CD4-positive, alpha-beta T cell treated with Interleukin-17A for 1 hour (primary cell): Measurements from ENCODE around the gene SPINT1.

Source experiments
- DNase-seq: peaks from one replicate; pipeline ENCODE4 v3.0.0-alpha.2; 2020

The SPINT1 gene

GRCh38 chr15:40863660-40864270, 19.9 kb downstream of the SPINT1 start:
- no peak for DNase-seq

DNA sequence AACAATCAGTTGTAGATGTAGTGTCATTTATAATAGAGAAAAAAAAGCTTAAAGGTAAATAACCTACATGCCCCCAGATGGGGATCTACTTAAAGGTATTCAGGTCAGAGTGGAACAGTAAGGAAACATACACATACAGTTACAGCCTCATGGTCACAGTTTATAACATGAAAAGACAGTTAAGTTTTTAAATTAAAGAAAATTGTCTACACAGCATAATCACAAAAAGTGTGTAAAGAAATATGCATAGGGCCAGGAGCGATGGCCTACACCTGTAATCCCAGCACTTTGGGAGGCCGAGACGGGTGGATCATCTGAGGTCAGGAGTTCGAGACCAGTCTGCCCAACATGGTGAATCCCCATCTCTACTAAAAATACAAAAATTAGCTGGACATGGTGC, 23.4 kb downstream of the SPINT1 start:
- no peak for DNase-seq

- no peak for DNase-seq
Measured at GRCh38 chr15:40869686-40870085, 25.8 kb downstream of the SPINT1 start.

DNA sequence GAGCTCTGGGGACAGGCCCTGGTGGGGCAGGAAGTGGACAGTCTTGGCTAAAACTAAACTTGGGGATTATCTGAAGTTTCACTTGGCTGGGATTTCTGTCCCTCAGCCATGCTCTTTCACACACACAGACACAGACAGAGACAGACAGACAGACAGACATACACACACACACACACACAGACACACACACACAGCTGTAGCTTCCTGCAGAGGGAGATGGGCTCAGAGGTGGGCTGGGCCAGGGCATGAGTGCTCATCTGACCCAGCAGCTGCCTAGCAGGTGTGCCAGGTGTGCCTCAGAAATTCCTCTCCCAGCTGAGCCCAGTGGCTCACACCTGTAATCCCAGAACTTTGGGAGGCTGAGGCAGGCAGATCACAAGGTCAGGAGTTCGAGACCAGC, 26.9 kb downstream of the SPINT1 start:
- DNase-seq, result no peak

- DNase-seq, result no peak
Measured at GRCh38 chr15:40871749-40872617, 28.1 kb downstream of the SPINT1 start.

DNA sequence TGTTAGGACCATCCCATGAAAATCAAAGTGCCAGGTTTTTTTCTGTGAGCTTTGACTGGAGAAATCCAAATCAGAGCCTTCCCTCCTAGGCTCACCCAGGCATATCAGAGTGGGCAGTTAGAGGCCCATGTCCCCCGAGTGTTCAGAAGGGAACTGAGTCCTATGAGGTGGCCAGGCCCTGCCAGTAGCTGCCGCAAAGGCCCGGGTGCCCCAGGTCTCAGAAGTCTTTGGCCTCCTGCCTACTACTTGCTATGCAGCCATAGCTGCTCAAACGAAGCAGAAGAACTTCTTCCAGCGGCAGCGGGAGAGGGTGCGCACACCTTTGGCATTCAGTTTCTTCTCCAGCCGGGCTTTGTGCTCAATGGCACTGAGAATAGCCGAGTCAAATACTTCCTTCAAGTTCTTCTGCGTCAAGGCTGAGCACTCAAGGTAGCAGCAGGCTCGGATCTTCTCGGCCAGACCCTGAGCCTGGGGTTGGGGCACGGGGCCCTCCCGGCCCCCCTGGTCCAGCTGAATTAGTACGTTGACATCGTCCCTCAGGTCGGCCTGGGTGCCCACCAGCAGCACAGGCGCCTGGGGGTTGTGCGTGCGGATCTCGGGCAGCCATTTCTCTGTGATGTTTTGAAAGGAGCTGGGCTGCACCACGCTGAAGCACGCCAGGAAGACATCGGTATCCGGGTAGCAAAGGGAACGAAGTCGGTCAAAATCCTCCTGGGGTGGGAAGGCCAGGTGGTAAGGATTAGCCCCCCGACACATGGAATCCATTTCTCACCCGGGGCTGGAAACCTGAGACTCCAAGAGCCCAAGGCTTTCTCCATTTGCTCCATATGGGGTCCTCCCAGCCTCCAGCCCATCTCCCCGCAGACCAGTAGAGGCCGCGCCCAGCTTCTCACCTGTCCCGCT, 29.2 kb downstream of the SPINT1 start:
- no peak for DNase-seq

- peak; percentile 46 for DNase-seq
Measured at GRCh38 chr15:40873694-40874561, 30.1 kb downstream of the SPINT1 start, which contains the start of gene RHOV. Gene RHOV, minus strand, starts transcription at chr15:40874234. Its CDS starts 95 bp downstream, at chr15:40874139.

DNA sequence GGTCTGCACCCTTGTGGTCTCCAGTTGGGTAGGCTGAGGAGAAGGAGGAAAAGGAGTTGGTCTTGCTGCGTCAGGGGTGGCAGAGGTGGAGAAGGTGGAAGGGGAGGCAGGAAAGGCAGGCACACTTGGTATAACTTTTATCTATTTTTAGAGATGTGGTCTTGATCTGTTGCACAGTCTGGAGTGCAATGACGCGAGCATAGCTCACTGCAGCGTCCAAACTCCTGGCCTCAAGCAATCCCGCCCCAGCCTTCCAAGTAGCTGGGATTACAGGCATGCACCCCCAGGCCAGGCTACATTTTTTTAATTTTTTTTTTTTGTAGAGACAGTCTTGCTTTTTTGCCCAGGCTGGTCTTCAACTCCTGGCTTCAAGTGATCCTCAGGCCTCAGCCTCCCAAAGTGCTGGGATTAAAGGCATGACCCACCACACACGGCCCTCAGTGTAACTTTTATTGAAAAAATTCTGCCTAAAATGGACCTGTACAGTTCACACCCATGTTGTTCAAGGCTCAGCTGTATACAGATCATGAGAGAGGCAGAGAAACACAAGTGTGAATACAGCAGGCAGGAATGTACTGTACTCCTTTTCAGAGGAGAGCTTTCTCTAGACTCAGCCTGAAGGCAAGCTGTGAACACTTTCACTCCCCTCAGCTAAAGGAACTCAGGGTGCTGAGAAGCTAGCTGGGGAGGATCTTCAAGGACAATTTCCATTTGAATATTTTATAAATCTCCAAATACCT, 32.3 kb downstream of the SPINT1 start:
- DNase-seq, result no peak

GRCh38 chr15:40877694-40878093, 33.8 kb downstream of the SPINT1 start:
- DNase-seq, result no peak

GRCh38 chr15:40878785-40879184, 34.9 kb downstream of the SPINT1 start:
- no peak for DNase-seq

GRCh38 chr15:40879609-40880008, 35.8 kb downstream of the SPINT1 start:
- no peak for DNase-seq

DNA sequence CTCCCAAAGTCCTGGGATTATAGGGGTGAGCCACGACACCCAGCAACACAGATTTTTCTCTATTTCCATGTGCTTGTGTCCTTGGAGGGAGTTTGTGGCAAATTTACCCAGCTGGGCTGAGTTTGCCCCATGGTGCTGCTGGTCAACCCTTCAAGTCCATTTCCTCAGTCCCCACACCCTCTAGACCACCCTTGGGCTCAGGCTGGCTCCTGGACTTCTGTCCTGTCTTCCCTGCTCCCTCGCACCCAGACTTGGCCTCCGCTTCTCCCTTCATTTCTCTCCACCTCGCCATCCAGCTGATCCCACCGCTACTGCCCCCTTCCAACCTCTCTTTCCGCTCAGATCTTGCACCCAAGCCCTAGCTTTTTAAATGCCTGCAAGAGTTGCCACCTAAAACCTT, 37.5 kb downstream of the SPINT1 start:
- DNase-seq, result no peak

GRCh38 chr15:40886586-40886985, 42.7 kb downstream of the SPINT1 start:
- DNase-seq, result no peak

GRCh38 chr15:40889112-40889511, 45.3 kb downstream of the SPINT1 start:
- DNase-seq, result no peak

DNA sequence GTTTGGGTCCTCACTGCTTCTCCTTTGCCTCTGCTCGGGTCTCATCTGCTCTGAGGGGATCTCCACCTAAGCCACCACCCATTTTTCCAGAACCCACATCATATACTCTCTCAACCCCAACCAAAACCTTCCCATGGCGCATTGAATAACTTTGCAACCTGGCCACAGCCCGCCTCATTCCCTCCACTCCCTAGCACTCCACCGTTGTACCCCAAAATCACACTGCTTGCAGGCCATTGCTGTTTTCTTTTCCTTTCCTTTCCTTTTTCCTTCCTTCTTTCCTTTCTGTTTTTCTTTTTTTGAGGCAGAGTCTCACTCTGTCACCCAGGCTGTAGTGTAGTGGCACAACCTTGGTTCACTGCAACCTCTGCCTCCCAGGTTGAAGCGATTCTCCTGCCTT, 47.3 kb downstream of the SPINT1 start:
- DNase-seq, result no peak

- peak; percentile 52 for DNase-seq
Measured at GRCh38 chr15:40891810-40892446, 48.1 kb downstream of the SPINT1 start.

DNA sequence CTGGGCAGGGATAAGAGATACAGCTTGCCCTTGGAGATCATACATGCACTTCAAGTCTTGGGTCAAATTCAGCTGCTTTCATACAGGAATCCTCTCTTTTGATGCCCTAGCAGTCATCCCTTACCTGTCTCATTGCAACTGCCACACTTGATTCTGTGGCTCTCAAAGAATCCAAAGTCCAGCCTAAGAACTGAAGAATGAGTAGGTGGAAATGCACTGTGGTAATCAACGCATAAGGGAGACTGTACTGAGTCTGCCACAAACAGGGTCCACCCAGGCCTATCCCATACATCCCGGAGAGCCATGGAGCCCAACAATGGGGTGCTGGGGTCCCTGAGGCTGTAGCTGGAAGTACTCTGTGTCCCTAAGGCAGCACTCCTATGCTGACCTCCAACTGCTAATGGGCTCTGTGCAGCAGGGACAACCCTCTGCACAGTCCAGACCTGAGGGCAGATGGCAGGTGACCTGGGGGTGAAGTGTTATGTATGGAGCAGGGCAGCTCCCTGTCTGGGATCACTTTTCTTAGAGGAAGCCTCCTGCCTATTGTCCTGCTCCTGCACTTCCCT, 48.7 kb downstream of the SPINT1 start:
- DNase-seq, result no peak

DNA sequence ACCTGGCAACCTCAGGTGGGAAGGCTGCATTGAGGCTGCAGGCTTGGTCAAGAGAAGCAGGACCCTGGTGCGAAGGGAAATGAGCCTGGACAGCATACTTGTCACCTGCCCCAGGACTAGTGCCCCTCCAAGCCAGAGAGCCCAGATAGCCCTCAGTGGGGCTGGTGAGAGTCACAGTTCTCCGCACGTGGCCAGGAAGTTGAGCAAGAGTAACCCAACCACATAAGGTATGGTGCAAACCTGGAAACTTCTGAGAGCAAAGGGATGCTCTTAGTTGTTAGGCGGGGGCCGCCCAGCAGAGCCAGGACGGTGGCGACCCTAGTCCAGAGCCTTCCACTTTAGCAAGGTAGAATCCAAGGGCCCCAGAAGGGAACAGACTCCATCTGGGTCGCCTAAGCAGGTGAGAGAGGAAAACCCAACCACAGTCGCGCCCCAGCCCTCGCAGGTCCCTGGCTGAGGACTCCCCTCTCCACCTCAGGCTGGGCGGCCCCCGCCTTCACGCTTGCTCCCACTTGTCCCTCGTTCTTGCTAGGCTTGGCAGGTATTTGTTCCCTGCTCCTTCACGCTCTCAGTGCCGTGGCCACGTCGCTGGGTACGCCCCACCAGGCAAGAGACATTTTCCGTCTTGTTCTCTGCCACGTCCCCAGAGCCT, 49.3 kb downstream of the SPINT1 start:
- no peak for DNase-seq

DNA sequence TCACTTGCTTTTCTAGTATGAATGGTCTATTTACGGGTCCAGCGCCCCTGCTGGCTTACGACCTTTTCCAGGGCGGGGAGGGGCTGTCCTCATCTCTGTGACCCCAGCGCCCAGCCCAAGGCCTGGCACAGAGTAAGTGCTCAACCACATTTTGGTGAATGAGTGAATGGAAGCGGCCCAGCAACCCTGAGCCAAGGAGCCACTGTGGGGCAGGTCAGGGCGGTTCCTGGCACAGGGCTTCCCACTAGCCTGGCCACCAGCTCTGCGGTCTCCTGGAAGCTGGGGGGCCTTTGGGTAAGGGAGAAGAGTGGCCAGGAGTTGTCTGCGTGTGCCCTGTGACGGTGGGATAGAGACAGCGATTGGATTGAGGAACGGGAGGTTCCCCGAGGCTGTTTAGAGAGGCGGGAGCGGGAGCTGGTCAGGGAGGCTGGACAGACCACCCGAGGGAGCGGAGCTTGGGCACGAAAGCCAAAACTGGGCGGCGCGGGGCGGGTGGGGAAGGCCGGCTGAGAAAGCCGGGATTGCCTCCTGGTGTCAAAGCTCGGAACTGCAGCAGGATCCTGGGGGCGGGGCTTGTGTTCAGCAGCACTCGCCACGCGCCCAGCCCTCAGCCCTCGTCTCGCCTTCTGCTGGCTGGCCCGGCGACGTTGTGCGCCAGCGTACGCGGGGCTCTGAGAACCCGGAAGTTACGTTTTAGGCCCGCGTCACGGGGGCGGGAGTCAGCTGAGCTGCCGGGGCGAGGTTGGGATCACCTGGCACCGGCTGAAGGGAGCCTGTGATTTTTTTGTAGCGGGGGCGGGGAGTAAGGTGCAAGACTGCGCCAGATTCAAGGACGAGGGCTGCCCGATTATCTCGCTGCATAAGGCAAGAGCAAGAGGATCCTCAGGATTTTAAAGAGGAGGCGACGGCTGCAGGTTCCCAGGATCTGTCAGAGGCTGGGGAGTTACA, 50.2 kb downstream of the SPINT1 start, which contains the start of gene VPS18:
Gene VPS18 (plus strand): TSS at position 718 of the 948 bp plus-strand sequence. CDS start 319 bp downstream, outside the sequence.
- DNase-seq, result peak; percentile 98
